Measurements from ENCODE around the gene B9D2. TPM values are rescaled to one million over a fixed set of nuclear protein-coding genes. Genes with fewer than 3 reads are reported as not detected.

B9D2 gene
- total RNA-seq, 1 donor from 2014 or later = 10.7 TPM

DNA sequence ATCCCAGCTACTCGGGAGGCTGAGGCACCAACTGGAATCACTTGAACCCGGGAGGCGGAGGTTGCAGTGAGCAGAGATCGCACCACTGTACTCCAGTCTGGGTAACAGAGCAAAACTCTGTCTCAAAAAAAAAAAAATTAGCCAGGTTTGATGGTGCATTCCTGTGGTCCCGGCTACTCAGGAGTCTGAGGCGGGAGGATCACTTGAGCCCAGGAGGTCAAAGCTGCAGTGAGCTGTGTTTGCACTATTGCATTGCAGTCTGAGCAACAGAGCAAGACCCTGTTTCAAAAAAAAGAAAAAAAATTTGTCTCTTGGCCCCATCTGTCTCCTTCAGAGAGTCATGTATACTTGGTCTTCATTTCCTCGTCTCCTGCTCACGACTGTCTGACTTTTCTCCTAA, 52.3 kb downstream of the B9D2 start:
- Mint-ChIP-seq H3K4me3 (ENCODE audit: low read depth) (peak overlapping the region; percentile 14), H3K9me3 (ENCODE audit: low read depth) (no peaks in the 10 kb centered on the region), H3K4me1 (ENCODE audit: low read depth) (peaks cover 20% of the 10 kb centered on the region), H3K36me3 (ENCODE audit: insufficient read depth) (peaks cover 19% of the 10 kb centered on the region), H3K27ac (peak overlapping the region; percentile 10), H3K27me3 (no peaks in the 10 kb centered on the region)
- TF ChIP-seq, protein P1, sequence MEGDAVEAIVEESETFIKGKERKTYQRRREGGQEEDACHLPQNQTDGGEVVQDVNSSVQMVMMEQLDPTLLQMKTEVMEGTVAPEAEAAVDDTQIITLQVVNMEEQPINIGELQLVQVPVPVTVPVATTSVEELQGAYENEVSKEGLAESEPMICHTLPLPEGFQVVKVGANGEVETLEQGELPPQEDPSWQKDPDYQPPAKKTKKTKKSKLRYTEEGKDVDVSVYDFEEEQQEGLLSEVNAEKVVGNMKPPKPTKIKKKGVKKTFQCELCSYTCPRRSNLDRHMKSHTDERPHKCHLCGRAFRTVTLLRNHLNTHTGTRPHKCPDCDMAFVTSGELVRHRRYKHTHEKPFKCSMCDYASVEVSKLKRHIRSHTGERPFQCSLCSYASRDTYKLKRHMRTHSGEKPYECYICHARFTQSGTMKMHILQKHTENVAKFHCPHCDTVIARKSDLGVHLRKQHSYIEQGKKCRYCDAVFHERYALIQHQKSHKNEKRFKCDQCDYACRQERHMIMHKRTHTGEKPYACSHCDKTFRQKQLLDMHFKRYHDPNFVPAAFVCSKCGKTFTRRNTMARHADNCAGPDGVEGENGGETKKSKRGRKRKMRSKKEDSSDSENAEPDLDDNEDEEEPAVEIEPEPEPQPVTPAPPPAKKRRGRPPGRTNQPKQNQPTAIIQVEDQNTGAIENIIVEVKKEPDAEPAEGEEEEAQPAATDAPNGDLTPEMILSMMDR (IDR thresholded peaks at IDR 0.05; ENCODE audit: unreplicated experiment) = no peak
- DNase-seq (ENCODE audit: low spot score, unreplicated experiment) = no peak

DNA sequence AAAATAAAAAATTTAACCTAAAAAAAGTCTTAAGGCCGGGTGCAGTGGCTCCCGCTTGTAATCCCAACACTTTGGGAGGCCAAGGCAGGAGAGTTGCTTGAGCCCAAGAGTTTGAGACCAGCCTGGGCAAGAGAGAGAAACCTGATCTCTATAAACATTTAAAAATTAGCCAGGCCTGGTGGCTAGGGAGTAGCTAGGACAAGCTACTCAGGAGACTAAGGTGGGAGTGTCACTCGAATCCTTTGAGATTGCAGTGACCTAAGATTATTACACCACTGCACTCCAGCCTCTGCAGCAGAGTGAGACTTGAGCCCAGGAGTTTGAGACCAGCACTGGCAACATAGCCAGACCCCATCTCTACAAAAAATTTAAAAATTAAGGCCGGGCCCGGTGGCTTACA, 52.9 kb downstream of the B9D2 start:
- H3K4me3 Mint-ChIP-seq (ENCODE audit: low read depth) = peak overlapping the region; percentile 97
- no peak for DNase-seq (ENCODE audit: low spot score, unreplicated experiment)
- H3K27me3 Mint-ChIP-seq = no peaks in the 10 kb centered on the region
- no peaks in the 10 kb centered on the region for H3K9me3 Mint-ChIP-seq (ENCODE audit: low read depth)
- H3K36me3 Mint-ChIP-seq (ENCODE audit: insufficient read depth) = peaks cover 15% of the 10 kb centered on the region
- H3K4me1 Mint-ChIP-seq (ENCODE audit: low read depth) = peaks cover 20% of the 10 kb centered on the region
- H3K27ac Mint-ChIP-seq = peak overlapping the region; percentile 99
- TF ChIP-seq, protein P1 (IDR thresholded peaks at IDR 0.05; ENCODE audit: unreplicated experiment) = no peak

DNA sequence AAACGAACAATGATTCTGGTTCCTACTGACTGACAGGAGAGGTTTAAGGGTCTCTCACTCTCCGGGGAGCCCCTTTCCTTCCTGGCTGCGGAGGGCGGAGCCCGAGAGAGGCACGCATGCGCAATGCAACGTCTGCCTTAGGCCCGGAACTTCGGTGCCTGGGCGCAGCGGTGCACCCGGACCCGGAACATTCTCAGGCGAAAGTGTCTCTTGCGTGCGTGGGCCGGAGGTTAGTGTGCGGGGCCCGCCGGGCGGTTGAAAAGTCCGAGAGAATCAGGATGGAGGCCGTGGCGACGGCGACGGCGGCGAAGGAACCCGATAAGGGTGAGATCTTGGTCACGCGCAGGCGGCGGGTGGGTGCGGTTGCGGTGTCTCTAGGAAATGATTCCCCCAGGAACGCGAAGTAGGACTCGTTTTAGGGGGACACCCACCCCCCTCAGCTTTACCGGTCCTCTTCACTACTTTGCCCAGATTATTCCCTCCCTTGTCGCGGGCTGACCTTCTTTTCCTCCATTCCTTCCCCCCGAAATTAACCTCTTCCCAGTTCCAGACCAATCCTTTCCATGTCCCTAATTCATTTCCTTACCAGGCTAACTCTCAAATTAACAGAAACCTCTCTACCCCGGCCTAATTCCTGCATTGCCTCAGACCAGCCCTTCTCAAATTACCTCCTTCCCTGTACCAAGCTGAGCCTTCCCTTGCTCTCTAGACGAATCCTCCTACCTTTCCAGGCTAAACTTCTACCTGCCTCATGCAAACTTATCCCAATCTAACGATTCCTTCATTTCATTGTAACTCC, 53.7 kb downstream of the B9D2 start, which contains the start of gene CCDC97:
TSS of gene CCDC97 (plus strand) at position 140 of the 799 bp plus-strand sequence. CDS start at position 279, 139 bp downstream.
- H3K36me3 Mint-ChIP-seq (ENCODE audit: insufficient read depth) = peaks cover 14% of the 10 kb centered on the region
- H3K4me3 Mint-ChIP-seq (ENCODE audit: low read depth) = peak within 1 kb of the TSS; percentile 97
- peak within 1 kb of the TSS; percentile 99 for H3K27ac Mint-ChIP-seq
- no peaks in the 10 kb centered on the region for H3K9me3 Mint-ChIP-seq (ENCODE audit: low read depth)
- no peaks in the 10 kb centered on the region for H3K27me3 Mint-ChIP-seq
- H3K4me1 Mint-ChIP-seq (ENCODE audit: low read depth) = peaks cover 20% of the 10 kb centered on the region
- TF ChIP-seq, protein P1 (IDR thresholded peaks at IDR 0.05; ENCODE audit: unreplicated experiment) = no peak
- DNase-seq (ENCODE audit: low spot score, unreplicated experiment) = peak; percentile 76

DNA sequence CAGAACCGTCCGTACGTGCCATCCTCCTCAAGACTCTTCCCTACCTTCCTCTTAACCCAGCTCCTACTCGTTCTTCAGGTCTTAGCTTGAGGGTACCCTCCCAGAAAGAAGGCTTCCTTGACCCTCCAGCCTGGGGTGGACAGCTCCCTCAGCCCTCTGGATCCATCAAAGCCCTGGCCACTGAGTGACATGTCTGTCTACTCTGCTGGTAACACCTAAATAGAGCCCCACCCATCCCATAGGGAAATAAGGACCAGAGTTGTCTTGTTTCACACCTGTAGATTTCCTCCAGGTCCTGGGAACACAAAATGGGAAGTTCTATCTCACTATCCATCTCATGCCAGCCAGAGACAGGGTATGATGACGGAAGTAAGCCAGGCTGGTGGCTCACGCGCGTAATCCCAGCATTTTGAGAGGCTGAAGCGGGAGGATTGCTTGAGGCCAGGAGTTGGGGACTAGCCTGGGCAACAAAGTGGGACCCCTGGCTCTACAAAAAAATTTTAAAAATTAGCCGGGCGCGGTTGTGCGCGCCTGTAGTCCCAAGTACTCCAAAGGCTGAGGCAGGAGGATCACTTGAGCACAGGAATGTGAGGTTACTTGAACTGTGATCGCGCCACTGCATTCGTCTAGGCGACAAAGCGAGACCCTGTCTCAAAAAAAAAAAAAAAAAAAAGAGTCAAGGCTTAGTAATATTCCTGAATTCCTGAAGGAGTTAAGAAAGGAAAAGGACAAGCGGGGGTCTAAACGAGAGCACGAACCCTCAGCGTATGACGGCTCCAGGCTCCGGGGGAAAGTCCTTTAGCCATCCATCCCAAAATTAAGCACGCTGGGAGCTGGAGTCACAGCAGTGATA, 54.5 kb downstream of the B9D2 start:
- no peak for DNase-seq (ENCODE audit: low spot score, unreplicated experiment)
- peak overlapping the region; percentile 99 for H3K27ac Mint-ChIP-seq
- no peaks in the 10 kb centered on the region for H3K27me3 Mint-ChIP-seq
- H3K9me3 Mint-ChIP-seq (ENCODE audit: low read depth) = no peaks in the 10 kb centered on the region
- H3K36me3 Mint-ChIP-seq (ENCODE audit: insufficient read depth) = peaks cover 16% of the 10 kb centered on the region
- peaks cover 20% of the 10 kb centered on the region for H3K4me1 Mint-ChIP-seq (ENCODE audit: low read depth)
- peak overlapping the region; percentile 97 for H3K4me3 Mint-ChIP-seq (ENCODE audit: low read depth)
- TF ChIP-seq, protein P1 (IDR thresholded peaks at IDR 0.05; ENCODE audit: unreplicated experiment) = no peak

All from progenitor cell of endocrine pancreas (in vitro differentiated cells).